NCI-H2107 treated with DMSO at 0.1 percent for 48 hours (cell line): Measurements from ENCODE around the gene TRIP6.

Experiments
- DNase-seq: peaks from one replicate; lab custom pipeline; 2025; ENCODE audit not compliant: unreplicated experiment; lab: John Stamatoyannopoulos, UW

TRIP6 gene

DNA sequence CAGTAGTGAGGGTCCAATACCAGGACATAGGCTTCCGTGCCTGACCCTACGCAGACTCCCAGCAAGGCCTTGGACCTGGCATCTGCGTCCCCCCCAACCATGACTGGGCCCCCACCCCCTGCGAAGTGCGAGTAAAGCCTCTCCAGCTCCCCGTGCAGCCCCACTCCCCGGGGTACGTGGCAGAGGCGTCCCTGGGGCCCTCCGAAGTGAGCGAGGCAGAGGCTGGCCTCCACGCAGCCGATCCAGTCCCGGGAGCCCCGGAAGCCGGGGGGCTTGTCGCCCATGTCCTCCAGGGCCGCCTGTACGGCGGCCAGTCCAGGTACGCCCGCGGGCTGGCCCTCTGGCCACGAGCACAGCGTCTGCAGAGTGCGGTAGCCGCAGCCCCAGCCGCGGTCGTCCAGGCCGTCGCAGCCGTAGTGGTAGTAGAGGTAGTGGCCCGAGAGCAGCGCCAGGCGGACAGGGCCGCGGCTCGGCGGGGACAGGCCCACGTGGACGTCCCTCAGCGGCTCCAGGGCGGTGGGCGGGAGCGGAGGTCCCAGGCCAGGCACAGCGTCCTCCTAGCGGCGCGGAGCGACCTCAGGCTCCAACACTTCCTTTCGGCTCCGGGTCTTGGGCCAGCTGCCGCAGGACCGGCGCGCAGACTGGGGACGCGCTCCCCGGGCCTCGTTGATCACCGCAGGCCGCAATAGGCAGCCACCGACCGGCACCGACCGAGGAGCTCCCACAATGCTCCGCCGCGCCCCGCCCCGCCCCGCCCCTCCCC lies 22.0 kb downstream of the TRIP6 start, which contains the start of gene UFSP1:
Gene UFSP1, minus strand, starts transcription at position 728 of the 763 bp plus-strand sequence. Its CDS starts 444 bp downstream, at position 284.
- no peak for DNase-seq

- DNase-seq, result no peak
These were observed 23.7 kb downstream of the TRIP6 start for GRCh38 chr7:100890653-100891567.

DNA sequence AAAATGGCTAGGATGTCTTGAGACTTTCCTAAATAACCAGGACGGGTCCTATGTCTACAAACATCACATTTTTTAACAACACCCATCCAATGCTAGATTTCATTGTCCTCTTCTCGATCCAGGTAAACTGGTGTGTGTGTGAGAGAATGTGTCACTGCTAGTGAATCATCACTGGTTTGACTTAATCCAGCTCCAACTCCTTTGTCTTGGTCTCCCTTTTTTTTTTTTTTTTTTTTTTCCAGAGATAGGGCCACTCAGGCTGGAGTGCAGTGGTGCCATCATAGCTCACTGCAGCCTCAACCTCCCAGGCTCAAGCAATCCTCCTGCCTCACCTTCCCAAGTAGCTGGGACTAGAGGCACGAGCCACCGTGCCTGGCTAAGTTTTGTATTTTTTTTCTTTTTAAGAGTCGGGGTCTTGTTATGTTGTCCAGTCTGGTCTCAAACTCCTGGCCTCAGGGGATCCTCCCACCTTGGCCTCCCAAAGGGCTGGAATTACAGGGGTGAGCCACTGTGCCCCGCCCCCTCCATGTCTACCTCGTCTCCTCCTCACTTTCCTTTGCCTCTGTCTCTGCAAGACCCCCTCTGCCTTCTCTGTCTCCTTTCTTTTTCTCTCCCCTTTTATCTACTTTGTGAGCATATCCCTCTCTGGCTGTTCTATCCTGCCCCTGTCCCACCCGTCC lies 24.5 kb downstream of the TRIP6 start:
- DNase-seq, result no peak

DNA sequence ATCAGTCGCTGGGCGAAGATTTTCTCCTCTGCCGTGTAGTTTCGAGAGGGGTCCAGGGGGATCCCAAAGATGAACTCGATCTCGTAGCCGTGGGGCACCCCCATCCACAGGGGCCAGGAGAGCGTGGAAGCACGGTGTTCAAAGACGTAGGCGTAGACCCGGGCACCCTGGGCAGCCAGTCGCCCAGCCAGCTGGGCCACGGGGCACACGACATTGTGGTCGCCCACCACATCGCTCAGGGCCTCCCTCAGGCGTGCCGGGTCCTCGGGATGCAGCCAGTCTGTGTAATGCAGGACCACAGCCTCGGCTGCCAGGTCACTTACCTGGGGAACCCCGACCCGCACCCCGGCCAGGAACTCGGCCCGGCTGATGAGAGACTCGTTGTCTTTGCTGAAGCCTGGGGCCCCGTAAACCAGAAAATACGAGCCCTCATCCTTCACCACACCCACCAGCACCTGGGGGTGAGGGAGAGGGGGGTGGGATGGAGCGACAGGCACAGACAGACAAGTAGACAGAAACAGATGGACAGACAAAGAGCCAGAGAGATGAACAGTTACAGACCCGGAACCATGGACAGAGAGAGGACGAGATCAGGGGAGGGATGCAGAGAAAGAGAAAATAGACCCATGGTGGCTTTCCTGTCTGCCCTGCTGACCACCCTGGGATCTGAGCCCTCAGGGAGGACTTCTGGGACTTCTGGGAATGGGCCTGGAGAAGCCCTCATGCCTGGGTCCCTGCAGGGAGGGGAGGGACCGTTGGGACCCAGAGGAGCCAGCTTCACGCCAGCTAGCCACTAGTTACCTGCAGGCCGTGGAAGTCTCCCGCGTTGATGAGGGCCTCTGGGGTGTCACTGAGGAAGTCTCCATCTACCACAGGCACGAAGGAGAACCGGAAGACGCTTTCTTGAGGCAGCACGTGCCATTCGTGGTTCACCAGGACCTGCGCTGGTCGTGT lies 25.5 kb downstream of the TRIP6 start:
- DNase-seq, result no peak

DNA sequence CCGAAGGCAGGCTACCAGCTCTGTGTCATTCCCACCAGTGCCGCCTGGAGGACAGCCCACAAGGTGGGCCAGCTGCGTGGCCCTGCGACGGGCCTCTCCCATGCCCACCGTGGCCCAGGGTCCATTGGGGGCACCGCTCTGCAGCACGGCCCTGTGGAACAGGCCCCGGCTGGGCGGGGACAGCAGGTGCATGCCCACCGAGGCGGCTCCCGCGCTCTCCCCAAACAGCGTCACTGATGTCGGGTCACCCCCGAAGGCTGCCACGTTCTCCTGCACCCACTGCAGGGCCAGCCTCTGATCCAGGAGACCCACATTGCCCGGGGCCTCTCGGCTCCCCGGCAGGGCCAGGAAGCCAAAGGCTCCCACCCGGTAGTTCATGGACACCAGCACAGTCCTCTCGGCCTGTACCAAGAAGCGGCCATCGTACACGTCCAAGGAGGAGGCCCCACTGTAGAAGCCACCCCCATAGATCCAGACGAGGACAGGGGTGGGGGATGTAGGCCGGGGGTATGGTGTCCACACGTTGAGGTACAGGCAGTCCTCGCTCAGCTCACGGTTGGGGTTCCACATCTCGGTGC lies 26.2 kb downstream of the TRIP6 start:
- no peak for DNase-seq

GRCh38 chr7:100893910-100894721 lies 26.9 kb downstream of the TRIP6 start:
- DNase-seq, result no peak

DNA sequence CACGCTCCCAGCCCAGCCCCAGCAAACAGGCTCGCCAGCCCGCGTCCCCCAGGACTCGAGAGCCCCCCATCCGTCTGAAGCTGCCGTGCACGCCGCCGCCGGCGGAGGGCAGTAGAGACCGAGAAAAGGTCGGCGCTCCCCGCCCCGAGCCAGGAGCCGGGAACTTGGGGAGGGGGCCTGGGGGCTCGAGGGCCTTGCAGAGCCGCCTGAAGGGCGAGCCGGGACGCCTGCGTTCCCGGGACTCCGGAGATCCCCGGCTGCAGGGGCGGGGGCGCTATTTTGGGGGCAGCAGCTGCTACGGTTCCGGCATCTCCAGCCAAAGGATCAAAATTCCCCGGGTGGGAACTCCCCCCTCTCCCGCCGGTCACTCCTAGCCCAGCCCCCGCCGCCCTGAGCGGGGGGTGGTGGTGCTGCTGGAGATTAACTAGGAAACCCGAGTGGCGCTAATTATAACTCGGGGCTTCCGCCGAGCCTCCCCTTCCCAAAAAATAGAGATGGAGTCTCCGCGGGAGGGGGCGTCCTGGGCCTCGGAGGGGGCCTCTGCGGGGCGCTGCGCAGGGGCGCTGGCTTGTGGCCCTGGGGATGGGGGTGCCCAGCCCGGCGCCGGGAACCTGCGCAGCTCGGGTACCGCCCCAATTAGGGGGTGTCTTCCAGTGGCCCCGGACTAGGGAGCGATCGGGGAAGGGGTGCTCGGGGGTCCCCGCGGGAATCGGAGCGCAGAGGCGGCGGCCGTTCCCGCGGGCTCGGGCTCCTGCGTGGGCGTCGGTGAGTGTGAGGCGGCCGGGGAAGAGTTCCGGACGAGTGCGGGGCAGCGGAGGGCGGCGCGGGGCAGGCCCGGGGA lies 27.9 kb downstream of the TRIP6 start:
- no peak for DNase-seq

DNA sequence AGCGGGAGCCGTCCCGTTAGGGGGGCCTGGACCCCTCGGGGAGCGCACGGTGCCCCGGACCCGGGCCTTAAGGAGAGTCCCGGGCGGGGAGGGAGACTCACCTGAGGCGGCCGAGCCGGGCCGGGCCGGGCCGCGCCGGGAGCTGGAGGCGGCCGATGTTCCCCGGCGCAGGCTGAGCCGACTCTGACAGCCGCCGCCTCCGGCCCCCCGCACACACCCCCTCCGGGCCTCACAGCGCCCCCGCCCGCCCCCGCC lies 28.4 kb downstream of the TRIP6 start, which contains the start of gene ACHE:
Gene ACHE, minus strand, starts transcription at position 188 of the 255 bp plus-strand sequence. CDS start 1,656 bp downstream, outside the sequence.
- DNase-seq, result no peak

DNA sequence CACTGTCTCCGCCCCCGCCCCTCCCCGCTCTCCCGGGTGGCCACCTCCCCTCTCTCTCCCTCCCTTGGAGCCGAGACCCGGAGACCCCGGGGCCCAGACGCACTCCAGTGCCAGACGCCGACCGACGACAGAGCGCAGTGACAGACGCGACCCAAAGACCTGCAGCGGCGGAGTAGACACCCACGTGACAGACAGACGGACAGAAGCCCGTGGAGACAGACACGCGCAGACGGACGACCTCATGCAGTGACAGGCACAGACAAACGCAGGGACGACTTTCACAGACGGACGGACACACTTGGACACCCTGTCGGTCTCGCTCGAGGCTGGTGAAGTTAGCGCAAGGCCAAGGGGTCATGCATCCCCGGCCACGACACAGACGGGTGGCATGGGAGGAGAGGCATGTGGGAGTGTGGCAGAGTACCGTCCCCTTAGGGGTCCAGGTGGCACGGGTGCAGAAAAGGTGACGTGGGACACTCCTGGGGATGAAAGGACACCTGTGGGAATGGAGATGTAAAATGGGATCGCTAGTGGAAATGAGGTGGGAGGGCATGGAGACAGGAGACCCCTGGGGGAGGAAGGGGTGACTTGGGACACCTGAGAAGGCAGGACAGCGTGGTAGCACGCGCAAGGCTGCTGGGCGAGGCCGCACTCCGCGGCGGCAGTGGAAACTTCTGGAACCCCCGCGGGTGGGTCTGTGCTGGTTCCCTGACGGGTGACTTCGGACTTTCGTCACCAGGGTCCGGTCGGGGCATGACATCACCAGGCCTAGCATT lies 29.0 kb downstream of the TRIP6 start:
- no peak for DNase-seq

DNA sequence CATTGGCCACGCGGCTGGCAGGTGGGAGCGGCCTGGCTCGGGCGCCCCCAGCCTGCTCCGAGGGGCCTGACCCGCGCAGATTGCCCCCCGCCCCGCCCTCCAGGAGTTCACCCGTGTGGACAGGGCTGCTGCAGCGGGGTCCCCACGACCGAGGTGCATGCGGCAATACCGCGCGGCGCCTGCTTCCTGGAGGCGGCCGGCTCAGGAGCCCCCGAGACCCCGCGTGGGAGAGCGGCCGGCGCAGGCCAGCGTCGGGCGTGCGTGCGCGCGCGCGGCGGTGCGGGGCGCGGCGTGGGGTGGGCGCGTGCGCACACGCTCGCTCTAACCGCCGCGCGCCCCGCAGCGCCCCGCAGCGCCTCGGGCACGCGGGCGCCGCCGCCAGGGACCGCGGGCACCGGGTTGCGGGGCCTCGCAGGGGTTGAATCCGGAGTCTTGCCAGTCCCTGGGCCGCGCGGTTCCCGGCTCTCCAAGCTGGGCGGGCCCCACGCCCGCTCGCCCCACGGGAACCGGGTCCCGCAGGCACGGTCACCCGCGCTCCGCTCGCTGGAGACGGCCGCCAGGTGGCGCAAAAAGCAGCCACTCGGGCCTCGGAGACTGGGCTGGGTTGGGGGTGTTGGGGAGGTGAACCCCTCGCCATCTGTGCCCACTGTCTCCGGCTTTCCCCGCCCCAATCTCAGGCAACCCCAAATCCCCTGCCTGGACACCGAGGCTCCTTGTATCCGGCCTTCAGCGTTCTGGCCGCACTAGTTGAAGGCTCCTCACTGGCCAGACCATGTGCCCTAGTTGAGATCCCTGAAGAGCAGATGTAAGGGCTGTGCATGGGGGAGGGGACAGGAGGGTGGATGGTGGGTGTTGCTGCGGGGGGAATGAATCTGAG lies 29.8 kb downstream of the TRIP6 start:
- no peak for DNase-seq

DNA sequence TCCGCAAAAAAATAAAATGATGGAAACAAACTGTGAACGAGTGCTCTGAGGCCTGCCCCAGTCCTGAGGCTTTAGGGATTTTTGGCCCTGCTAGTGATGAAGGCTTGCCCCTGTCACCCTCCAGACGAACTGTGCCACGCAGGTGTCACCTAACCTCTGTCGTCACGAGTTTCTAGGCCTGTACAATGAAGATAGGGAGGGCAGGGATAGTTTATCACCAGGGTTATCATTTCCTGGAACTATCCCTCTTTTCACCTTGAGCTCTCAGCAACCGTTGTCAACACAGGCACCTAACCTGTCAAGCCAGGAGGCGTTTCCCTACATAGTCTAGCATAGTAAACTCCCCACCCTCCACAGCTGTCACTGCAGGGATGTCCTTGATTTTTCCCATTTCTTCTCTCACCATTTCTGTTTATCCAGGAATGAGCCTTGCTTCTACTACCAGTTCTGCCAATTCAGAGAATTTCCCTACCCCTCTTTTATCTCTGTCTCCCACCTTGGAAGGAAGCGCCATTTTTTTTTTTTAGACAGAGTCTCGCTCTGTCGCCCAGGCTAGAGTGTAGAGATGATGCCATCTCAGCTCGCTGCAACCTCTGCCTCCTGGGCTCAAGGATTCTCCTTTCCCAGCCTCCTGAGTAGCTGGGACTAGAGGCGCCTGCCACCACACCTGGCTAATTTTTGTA lies 30.7 kb downstream of the TRIP6 start:
- DNase-seq, result no peak

DNA sequence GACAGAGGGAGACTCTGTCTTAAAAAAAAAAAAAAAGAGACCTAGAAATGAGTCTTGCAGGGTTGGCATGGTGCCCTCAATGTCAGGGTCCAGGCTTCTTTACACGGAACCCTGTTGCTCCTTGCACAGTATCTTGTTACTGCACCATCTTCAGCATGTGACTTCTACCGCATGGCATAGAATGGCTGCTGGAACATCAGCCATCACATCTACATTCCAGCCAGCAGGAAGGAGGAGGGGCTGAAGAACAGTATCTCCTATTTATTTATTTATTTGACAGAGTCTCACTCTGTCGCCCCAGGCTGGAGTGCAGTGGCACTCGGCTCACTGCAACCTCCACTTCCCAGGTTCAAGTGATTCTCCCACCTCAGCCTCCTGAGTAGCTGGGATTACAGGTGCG lies 32.2 kb downstream of the TRIP6 start:
- no peak for DNase-seq

DNA sequence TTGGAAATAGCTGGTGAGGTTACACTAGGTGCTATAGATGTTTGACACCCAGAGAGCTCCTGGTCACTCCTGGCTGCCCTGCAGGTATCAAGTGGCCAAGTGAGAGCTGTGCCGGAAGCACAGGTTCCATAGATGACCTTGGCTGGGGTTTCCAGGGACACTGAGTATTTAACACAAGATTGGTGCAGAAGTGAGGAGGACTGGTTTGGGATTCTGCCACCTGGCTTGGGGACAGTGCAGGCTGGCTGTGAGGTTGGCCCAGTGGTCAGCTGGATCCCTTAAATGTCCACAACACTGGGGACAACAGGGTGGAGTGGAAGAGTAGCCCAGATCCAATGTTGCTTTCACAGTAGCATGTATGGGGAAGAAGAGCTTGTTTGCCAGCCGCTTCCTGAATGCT lies 33.8 kb downstream of the TRIP6 start:
- no peak for DNase-seq

GRCh38 chr7:100901921-100902332 lies 34.7 kb downstream of the TRIP6 start:
- DNase-seq, result no peak

DNA sequence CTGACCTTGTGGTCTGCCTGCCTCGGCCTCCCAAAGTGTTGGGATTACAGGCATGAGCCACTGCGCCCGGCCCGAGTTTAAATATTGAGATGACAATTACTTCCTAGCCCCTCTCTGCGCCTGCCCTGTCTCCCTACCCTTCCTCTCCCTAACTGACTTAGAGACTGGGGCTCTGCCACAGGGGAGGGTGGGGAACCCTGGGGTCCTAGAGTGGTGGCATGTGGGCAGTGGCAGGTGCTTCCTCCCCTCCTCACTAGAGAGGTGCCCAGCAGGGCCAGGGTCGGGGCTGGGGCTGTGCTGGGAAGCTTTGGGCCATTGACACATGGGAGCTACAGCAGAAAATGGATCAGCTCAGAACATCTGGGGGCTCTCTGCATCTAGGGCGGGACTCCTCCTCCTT lies 35.5 kb downstream of the TRIP6 start:
- no peak for DNase-seq

GRCh38 chr7:100908512-100908911 lies 41.3 kb downstream of the TRIP6 start:
- no peak for DNase-seq
